GM23338 (cell line): Measurements from ENCODE around the gene KCNK10. TPM values are rescaled to one million over a fixed set of nuclear protein-coding genes. Genes with fewer than 3 reads are reported as not detected.

ENCODE experiments used
- ATAC-seq: fragments of 200-7000 bp; cut with Tn5 transposase; 3 replicates; pipeline ENCODE4 v1.9.1; 2020
- DNase-seq: peaks from one replicate; pipeline ENCODE4 v3.0.0-alpha.2; 2015; ENCODE audit warnings: low spot score
- H2AFZ ChIP-seq: fragments of 200-600 bp; sonication (generic); 2 replicates; pipeline ENCODE4 v1.8.0; 2016; ENCODE audit warnings: antibody characterized with exemption, mild to moderate bottlenecking, moderate library complexity
- H3F3A ChIP-seq: fragments of 200-600 bp; sonication (generic); replicated peaks from 2 replicates; pipeline ENCODE4 v1.8.0; 2017; ENCODE audit warnings: antibody characterized with exemption, mixed run types, low read depth
- H3K27ac ChIP-seq: fragments of 200-600 bp; sonication (generic); 2 replicates; pipeline ENCODE4 v1.6.1; 2016; ENCODE audit warnings: low read depth
- H3K27me3 ChIP-seq: fragments of 200-600 bp; sonication (generic); 2 replicates; pipeline ENCODE4 v1.8.0; 2016; ENCODE audit warnings: mild to moderate bottlenecking, mixed run types, moderate library complexity; ENCODE audit not compliant: insufficient read depth
- H3K36me3 ChIP-seq: fragments of 200-600 bp; sonication (generic); 2 replicates; pipeline ENCODE4 v1.8.0; 2016; ENCODE audit warnings: mild to moderate bottlenecking; ENCODE audit not compliant: insufficient read depth
- H3K4me1 ChIP-seq: fragments of 200-600 bp; sonication (generic); 2 replicates; pipeline ENCODE4 v1.8.0; 2016; ENCODE audit warnings: mild to moderate bottlenecking, moderate library complexity; ENCODE audit not compliant: insufficient read depth
- H3K4me2 ChIP-seq: fragments of 200-600 bp; sonication (generic); 2 replicates; pipeline ENCODE4 v1.7.1; 2017; ENCODE audit warnings: mixed run types
- H3K4me3 ChIP-seq: fragments of 200-600 bp; sonication (generic); 2 replicates; pipeline ENCODE4 v1.6.1; 2016; ENCODE audit warnings: mixed run types
- H3K79me2 ChIP-seq: fragments of 200-600 bp; sonication (generic); replicated peaks from 2 replicates; pipeline ENCODE4 v1.8.0; 2017; ENCODE audit warnings: mild to moderate bottlenecking; ENCODE audit not compliant: insufficient read depth
- H3K9me2 ChIP-seq: fragments of 200-600 bp; sonication (generic); 2 replicates; pipeline ENCODE4 v1.8.0; 2017; ENCODE audit not compliant: insufficient read depth
- H4K20me1 ChIP-seq: fragments of 200-600 bp; sonication (generic); replicated peaks from 2 replicates; pipeline ENCODE4 v1.8.0; 2017; ENCODE audit warnings: mild to moderate bottlenecking; ENCODE audit not compliant: insufficient read depth
- H3K27ac Mint-ChIP-seq: 2 replicates; pipeline ENCODE4 v1.8.0; 2020; ENCODE audit warnings: inconsistent platforms, mild to moderate bottlenecking, moderate library complexity, mixed read lengths
- H3K27me3 Mint-ChIP-seq: 3 replicates; pipeline ENCODE4 v1.8.0; 2022; ENCODE audit warnings: low read depth, mild to moderate bottlenecking, moderate library complexity, mixed read lengths, inconsistent platforms; ENCODE audit not compliant: insufficient read depth, poor library complexity
- H3K36me3 Mint-ChIP-seq: 3 replicates; pipeline ENCODE4 v1.8.0; 2021; ENCODE audit warnings: low read depth, mild to moderate bottlenecking, inconsistent platforms, moderate library complexity, mixed read lengths
- H3K4me1 Mint-ChIP-seq: 3 replicates; pipeline ENCODE4 v1.8.0; 2020; ENCODE audit warnings: mild to moderate bottlenecking, inconsistent platforms, mixed read lengths
- H3K4me3 Mint-ChIP-seq: 3 replicates; pipeline ENCODE4 v1.8.0; 2021; ENCODE audit warnings: moderate library complexity, mild to moderate bottlenecking, inconsistent platforms, mixed read lengths
- H3K9me3 Mint-ChIP-seq: 3 replicates; pipeline ENCODE4 v1.8.0; 2020; ENCODE audit warnings: moderate library complexity, mild to moderate bottlenecking, inconsistent platforms, mixed read lengths
- CREB1 ChIP-seq: fragments of 250-450 bp; sonication (Bioruptor Pico); IDR thresholded peaks from 2 replicates; pipeline ENCODE4 v1.5.0; 2020; ENCODE audit warnings: low read depth, mild to moderate bottlenecking, moderate library complexity
- EZH2phosphoT487 ChIP-seq: fragments of 200-600 bp; sonication (generic); IDR thresholded peaks from one replicate; pipeline ENCODE4 v1.8.1; 2018; ENCODE audit warnings: antibody characterized with exemption; ENCODE audit not compliant: unreplicated experiment
- NANOG ChIP-seq: IDR thresholded peaks from 2 replicates; pipeline ENCODE4 v1.6.1; 2016; ENCODE audit warnings: antibody characterized with exemption, borderline replicate concordance
- STAT1 ChIP-seq: IDR thresholded peaks from one replicate; pipeline ENCODE4 v1.6.1; 2016; ENCODE audit warnings: antibody characterized with exemption; ENCODE audit not compliant: unreplicated experiment
- ZNF114 ChIP-seq: fragments of 250-450 bp; sonication (Bioruptor Pico); IDR thresholded peaks from 2 replicates; pipeline ENCODE4 v1.5.0; 2020; ENCODE audit warnings: mild to moderate bottlenecking, moderate library complexity
- ZNF331 ChIP-seq: fragments of 250-450 bp; sonication (Bioruptor Pico); IDR thresholded peaks from 2 replicates; pipeline ENCODE4 v1.5.0; 2020; ENCODE audit warnings: low read depth, mild to moderate bottlenecking, moderate library complexity
- polyA plus RNA-seq: library from polyadenylated mRNA; unstranded; fragments of >200 nt; fragmentation: Nextera tagmentation; extraction: Ambion mirVana; gene quantifications from 2 replicates; pipeline ENCODE4 v1.2.1, GENCODE V29; 2016
- total RNA-seq: library from RNA; depleted of rRNA; stranded (reverse); fragments of >200 nt; shearing (Covaris generic); gene quantifications from 2 replicates; pipeline ENCODE4 v1.2.3, GENCODE V29; 2014
- TF ChIP-seq, protein P1 (sequence below): fragments of 250-450 bp; sonication (Bioruptor Pico); IDR thresholded peaks from 2 replicates; pipeline ENCODE4 v1.5.0; 2020; ENCODE audit warnings: mild to moderate bottlenecking, moderate library complexity
- TF ChIP-seq, protein P2 (sequence below): IDR thresholded peaks from 2 replicates; pipeline ENCODE4 v1.6.1; 2016; ENCODE audit warnings: antibody characterized with exemption

KCNK10 gene
- total and polyA plus RNA-seq, 2 experiments from 2014 or later: 0.29 to 1.0 TPM

DNA sequence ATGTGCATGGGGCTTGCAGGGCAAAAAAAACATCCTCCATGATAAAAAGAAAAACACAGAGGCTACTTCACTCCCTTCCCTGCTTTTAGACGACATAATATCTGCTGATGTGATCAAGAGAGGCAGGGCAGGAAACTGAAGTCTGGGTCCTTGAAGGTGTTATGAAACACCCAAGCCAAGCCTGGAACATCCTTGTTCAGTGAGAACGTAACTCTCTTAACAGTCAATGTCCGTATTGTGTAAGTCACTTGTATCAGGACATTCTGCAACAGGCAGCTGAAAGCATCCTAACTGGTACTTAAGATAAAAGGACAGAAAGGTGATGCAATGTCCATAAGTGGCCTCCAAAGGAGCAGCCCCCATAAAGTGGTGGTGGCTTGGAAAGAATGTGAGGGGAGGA, 20.0 kb downstream of the KCNK10 start (continued):
- TF ChIP-seq, protein P1, sequence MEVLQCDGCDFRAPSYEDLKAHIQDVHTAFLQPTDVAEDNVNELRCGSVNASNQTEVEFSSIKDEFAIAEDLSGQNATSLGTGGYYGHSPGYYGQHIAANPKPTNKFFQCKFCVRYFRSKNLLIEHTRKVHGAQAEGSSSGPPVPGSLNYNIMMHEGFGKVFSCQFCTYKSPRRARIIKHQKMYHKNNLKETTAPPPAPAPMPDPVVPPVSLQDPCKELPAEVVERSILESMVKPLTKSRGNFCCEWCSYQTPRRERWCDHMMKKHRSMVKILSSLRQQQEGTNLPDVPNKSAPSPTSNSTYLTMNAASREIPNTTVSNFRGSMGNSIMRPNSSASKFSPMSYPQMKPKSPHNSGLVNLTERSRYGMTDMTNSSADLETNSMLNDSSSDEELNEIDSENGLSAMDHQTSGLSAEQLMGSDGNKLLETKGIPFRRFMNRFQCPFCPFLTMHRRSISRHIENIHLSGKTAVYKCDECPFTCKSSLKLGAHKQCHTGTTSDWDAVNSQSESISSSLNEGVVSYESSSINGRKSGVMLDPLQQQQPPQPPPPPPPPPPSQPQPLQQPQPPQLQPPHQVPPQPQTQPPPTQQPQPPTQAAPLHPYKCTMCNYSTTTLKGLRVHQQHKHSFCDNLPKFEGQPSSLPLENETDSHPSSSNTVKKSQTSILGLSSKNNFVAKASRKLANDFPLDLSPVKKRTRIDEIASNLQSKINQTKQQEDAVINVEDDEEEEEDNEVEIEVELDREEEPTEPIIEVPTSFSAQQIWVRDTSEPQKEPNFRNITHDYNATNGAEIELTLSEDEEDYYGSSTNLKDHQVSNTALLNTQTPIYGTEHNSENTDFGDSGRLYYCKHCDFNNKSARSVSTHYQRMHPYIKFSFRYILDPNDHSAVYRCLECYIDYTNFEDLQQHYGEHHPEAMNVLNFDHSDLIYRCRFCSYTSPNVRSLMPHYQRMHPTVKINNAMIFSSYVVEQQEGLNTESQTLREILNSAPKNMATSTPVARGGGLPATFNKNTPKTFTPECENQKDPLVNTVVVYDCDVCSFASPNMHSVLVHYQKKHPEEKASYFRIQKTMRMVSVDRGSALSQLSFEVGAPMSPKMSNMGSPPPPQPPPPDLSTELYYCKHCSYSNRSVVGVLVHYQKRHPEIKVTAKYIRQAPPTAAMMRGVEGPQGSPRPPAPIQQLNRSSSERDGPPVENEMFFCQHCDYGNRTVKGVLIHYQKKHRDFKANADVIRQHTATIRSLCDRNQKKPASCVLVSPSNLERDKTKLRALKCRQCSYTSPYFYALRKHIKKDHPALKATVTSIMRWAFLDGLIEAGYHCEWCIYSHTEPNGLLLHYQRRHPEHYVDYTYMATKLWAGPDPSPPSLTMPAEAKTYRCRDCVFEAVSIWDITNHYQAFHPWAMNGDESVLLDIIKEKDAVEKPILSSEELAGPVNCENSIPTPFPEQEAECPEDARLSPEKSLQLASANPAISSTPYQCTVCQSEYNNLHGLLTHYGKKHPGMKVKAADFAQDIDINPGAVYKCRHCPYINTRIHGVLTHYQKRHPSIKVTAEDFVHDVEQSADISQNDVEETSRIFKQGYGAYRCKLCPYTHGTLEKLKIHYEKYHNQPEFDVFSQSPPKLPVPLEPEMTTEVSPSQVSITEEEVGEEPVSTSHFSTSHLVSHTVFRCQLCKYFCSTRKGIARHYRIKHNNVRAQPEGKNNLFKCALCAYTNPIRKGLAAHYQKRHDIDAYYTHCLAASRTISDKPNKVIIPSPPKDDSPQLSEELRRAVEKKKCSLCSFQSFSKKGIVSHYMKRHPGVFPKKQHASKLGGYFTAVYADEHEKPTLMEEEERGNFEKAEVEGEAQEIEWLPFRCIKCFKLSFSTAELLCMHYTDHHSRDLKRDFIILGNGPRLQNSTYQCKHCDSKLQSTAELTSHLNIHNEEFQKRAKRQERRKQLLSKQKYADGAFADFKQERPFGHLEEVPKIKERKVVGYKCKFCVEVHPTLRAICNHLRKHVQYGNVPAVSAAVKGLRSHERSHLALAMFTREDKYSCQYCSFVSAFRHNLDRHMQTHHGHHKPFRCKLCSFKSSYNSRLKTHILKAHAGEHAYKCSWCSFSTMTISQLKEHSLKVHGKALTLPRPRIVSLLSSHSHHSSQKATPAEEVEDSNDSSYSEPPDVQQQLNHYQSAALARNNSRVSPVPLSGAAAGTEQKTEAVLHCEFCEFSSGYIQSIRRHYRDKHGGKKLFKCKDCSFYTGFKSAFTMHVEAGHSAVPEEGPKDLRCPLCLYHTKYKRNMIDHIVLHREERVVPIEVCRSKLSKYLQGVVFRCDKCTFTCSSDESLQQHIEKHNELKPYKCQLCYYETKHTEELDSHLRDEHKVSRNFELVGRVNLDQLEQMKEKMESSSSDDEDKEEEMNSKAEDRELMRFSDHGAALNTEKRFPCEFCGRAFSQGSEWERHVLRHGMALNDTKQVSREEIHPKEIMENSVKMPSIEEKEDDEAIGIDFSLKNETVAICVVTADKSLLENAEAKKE (CRISPR knock-in tag): no peak

DNA sequence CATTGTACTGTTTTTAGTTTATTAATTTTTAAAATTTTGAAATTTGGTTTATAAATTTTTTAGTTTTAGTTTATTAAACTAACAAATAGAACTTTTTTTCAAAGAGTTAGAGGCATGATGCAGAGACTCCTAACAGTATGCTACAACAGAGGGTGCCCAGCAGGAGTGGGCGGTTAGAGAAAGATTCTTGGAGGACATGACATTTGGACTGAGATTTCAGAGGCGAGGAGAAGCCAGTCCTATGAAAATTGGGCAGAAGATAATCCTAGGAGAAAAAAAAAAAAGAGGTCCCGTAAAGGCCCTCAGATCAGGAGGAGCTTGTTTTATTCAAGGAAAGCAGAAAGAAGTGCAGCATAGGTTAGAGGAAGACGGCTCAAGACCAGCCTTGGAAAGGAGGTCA, 21.7 kb downstream of the KCNK10 start:
- no peak overlapping the region for H3K27ac Mint-ChIP-seq
- no peaks in the 10 kb centered on the region for H3K27me3 Mint-ChIP-seq
- H2AFZ ChIP-seq: no peak overlapping the region
- no peaks in the 10 kb centered on the region for H3F3A ChIP-seq
- no peak for DNase-seq
- no peaks in the 10 kb centered on the region for H4K20me1 ChIP-seq
- 0 out of 2 replicates have a peak, but pooled peaks cover 9% of the 10 kb centered on the region for H3K9me2 ChIP-seq
- H3K4me1 Mint-ChIP-seq: no peaks in the 10 kb centered on the region
- H3K4me3 Mint-ChIP-seq: no peak overlapping the region
- no peaks in the 10 kb centered on the region for H3K79me2 ChIP-seq
- H3K27ac ChIP-seq: no peak overlapping the region
- no peak for ATAC-seq
- no peak overlapping the region for H3K4me3 ChIP-seq
- no peaks in the 10 kb centered on the region for H3K4me1 ChIP-seq
- no peaks in the 10 kb centered on the region for H3K36me3 ChIP-seq
- H3K27me3 ChIP-seq: no peaks in the 10 kb centered on the region
- H3K36me3 Mint-ChIP-seq: no peaks in the 10 kb centered on the region
- H3K9me3 Mint-ChIP-seq: no peaks in the 10 kb centered on the region
- TF ChIP-seq EZH2phosphoT487: no peak
- TF ChIP-seq, protein P2, sequence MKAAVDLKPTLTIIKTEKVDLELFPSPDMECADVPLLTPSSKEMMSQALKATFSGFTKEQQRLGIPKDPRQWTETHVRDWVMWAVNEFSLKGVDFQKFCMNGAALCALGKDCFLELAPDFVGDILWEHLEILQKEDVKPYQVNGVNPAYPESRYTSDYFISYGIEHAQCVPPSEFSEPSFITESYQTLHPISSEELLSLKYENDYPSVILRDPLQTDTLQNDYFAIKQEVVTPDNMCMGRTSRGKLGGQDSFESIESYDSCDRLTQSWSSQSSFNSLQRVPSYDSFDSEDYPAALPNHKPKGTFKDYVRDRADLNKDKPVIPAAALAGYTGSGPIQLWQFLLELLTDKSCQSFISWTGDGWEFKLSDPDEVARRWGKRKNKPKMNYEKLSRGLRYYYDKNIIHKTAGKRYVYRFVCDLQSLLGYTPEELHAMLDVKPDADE: no peak
- TF ChIP-seq ZNF114 (CRISPR knock-in tag): no peak
- TF ChIP-seq NANOG: no peak
- TF ChIP-seq CREB1 (CRISPR knock-in tag): no peak
- TF ChIP-seq STAT1: no peak
- no peak for TF ChIP-seq ZNF331 (CRISPR knock-in tag)
- H3K4me2 ChIP-seq: no peak overlapping the region
